ENCODE data around the gene MRPL20. TPM values are rescaled to one million over a fixed set of nuclear protein-coding genes. Genes with fewer than 3 reads are reported as not detected.

Gene MRPL20
- total RNA-seq, 1 experiment from 2014 or later, result 110 TPM

- Histone ChIP-seq H3K4me3 (ENCODE audit: low read depth, low read length) (no peak overlapping the region), H3K27me3 (replicated peaks; ENCODE audit: control insufficient read depth, insufficient read depth, low read length) (no peaks in the 10 kb centered on the region), H3K36me3 (ENCODE audit: control insufficient read depth, insufficient read depth, low read length) (no peaks in the 10 kb centered on the region), H3K4me1 (peaks cover 37% of the 10 kb centered on the region), H3K9me3 (no peaks in the 10 kb centered on the region)
- ChIA-PET POLR2A (no interaction called here), CTCF (no interaction called here)
- Mint-ChIP-seq H3K36me3 (ENCODE audit: insufficient read depth, unreplicated experiment) (no peaks in the 10 kb centered on the region), H3K4me1 (ENCODE audit: low read depth, unreplicated experiment) (peaks cover 2% of the 10 kb centered on the region), H3K27me3 (ENCODE audit: insufficient read depth, unreplicated experiment) (no peaks in the 10 kb centered on the region), H3K27ac (ENCODE audit: unreplicated experiment) (no peak overlapping the region), H3K4me3 (ENCODE audit: unreplicated experiment) (no peak overlapping the region), H3K9me3 (ENCODE audit: unreplicated experiment) (no peaks in the 10 kb centered on the region)
- no peak for TF ChIP-seq CTCF (IDR thresholded peaks at IDR 0.05; ENCODE audit: insufficient read depth in 1 of 2, low read depth in 1 of 2, low read length in 1 of 2, severe bottlenecking in 1 of 2, unreplicated experiment in 1 of 2)
- DNase-seq, result no peak
- intact Hi-C loops (cut with micrococcal nuclease; ENCODE audit: unreplicated experiment), result no loop called here
- BruUV-seq (replicated peaks), result no TSS peak
These were observed 17.6 kb upstream of the MRPL20 start for GRCh38 chr1:1424707-1425106.

- Mint-ChIP-seq H3K36me3 (ENCODE audit: insufficient read depth, unreplicated experiment) (no peaks in the 10 kb centered on the region), H3K4me1 (ENCODE audit: low read depth, unreplicated experiment) (no peaks in the 10 kb centered on the region), H3K27me3 (ENCODE audit: insufficient read depth, unreplicated experiment) (no peaks in the 10 kb centered on the region), H3K27ac (ENCODE audit: unreplicated experiment) (peak overlapping the region; percentile 87), H3K9me3 (ENCODE audit: unreplicated experiment) (no peaks in the 10 kb centered on the region), H3K4me3 (ENCODE audit: unreplicated experiment) (no peak overlapping the region)
- POLR2A ChIA-PET, result no interaction called here
- H3K4me3 ChIP-seq (ENCODE audit: low read depth, low read length), result no peak overlapping the region
- no peaks in the 10 kb centered on the region for H3K36me3 ChIP-seq (ENCODE audit: control insufficient read depth, insufficient read depth, low read length)
- no TSS peak for BruUV-seq (replicated peaks)
- intact Hi-C loops (cut with micrococcal nuclease; ENCODE audit: unreplicated experiment), result no loop called here
- H3K27me3 ChIP-seq (replicated peaks; ENCODE audit: control insufficient read depth, insufficient read depth, low read length), result no peaks in the 10 kb centered on the region
- no peaks in the 10 kb centered on the region for H3K9me3 ChIP-seq
- no peak for TF ChIP-seq CTCF (IDR thresholded peaks at IDR 0.05; ENCODE audit: insufficient read depth in 1 of 2, low read depth in 1 of 2, low read length in 1 of 2, severe bottlenecking in 1 of 2, unreplicated experiment in 1 of 2)
- H3K4me1 ChIP-seq, result peaks cover 32% of the 10 kb centered on the region
- no peak for DNase-seq
- CTCF ChIA-PET, result no interaction called here
These were observed 16.1 kb upstream of the MRPL20 start for GRCh38 chr1:1423245-1423597.

GRCh38 chr1:1422465-1423244, 15.6 kb upstream of the MRPL20 start:
- Mint-ChIP-seq H3K4me1 (ENCODE audit: low read depth, unreplicated experiment) (no peaks in the 10 kb centered on the region), H3K4me3 (ENCODE audit: unreplicated experiment) (no peak overlapping the region), H3K27me3 (ENCODE audit: insufficient read depth, unreplicated experiment) (no peaks in the 10 kb centered on the region), H3K9me3 (ENCODE audit: unreplicated experiment) (no peaks in the 10 kb centered on the region), H3K27ac (ENCODE audit: unreplicated experiment) (peak overlapping the region; percentile 87), H3K36me3 (ENCODE audit: insufficient read depth, unreplicated experiment) (no peaks in the 10 kb centered on the region)
- H3K27me3 ChIP-seq (replicated peaks; ENCODE audit: control insufficient read depth, insufficient read depth, low read length), result no peaks in the 10 kb centered on the region
- peak; percentile 72 to 73 for DNase-seq
- H3K4me1 ChIP-seq, result peaks cover 32% of the 10 kb centered on the region
- no TSS peak for BruUV-seq (replicated peaks)
- intact Hi-C loops (cut with micrococcal nuclease; ENCODE audit: unreplicated experiment), result no loop called here
- H3K4me3 ChIP-seq (ENCODE audit: low read depth, low read length), result no peak overlapping the region
- POLR2A ChIA-PET, result no interaction called here
- TF ChIP-seq CTCF (IDR thresholded peaks at IDR 0.05; ENCODE audit: insufficient read depth in 1 of 2, low read depth in 1 of 2, low read length in 1 of 2, severe bottlenecking in 1 of 2, unreplicated experiment in 1 of 2), result no peak
- no peaks in the 10 kb centered on the region for H3K9me3 ChIP-seq
- H3K36me3 ChIP-seq (ENCODE audit: control insufficient read depth, insufficient read depth, low read length), result no peaks in the 10 kb centered on the region
- CTCF ChIA-PET, result no interaction called here
